ENCODE measurements around the gene ALDH5A1. TPM values are rescaled to one million over a fixed set of nuclear protein-coding genes. Genes with fewer than 3 reads are reported as not detected.

The ALDH5A1 gene
- total RNA-seq, 1 donor from 2014 or later, result 3.7 TPM

- H3K4me3 ChIP-seq (ENCODE audit: insufficient read depth, low read depth, low read length), result no peak overlapping the region
- H3K36me3 ChIP-seq (ENCODE audit: insufficient read depth, low read length), result no peaks in the 10 kb centered on the region
- H3K9ac ChIP-seq (ENCODE audit: low read length), result no peak overlapping the region
- Mint-ChIP-seq H3K27ac (ENCODE audit: unreplicated experiment) (no peak overlapping the region), H3K4me1 (ENCODE audit: low read depth, unreplicated experiment) (peaks cover 5% of the 10 kb centered on the region), H3K27me3 (ENCODE audit: low read depth, unreplicated experiment) (no peaks in the 10 kb centered on the region), H3K9me3 (ENCODE audit: unreplicated experiment) (no peaks in the 10 kb centered on the region), H3K4me3 (ENCODE audit: unreplicated experiment) (no peak overlapping the region), H3K36me3 (ENCODE audit: low read depth, unreplicated experiment) (peaks cover 4% of the 10 kb centered on the region)
- no peaks in the 10 kb centered on the region for H3K9me3 ChIP-seq (ENCODE audit: insufficient read depth, low read depth, low read length)
- H2AFZ ChIP-seq (ENCODE audit: low read depth, low read length), result no peak overlapping the region
- H3K79me2 ChIP-seq (ENCODE audit: insufficient read depth, low read length), result no peaks in the 10 kb centered on the region
- H3K27ac ChIP-seq (ENCODE audit: low read depth, low read length), result no peak overlapping the region
- no peak for FAIRE-seq
- H4K20me1 ChIP-seq (ENCODE audit: insufficient read depth, low read length), result no peaks in the 10 kb centered on the region
- H3K27me3 ChIP-seq (ENCODE audit: insufficient read depth, low read length), result no peaks in the 10 kb centered on the region
- H3K4me2 ChIP-seq (ENCODE audit: low read length), result no peak overlapping the region
- no peak for DNase-seq (ENCODE audit: low read depth)
- H3K4me1 ChIP-seq (ENCODE audit: insufficient read depth, low read length), result no peaks in the 10 kb centered on the region
- TF ChIP-seq CTCF (IDR thresholded peaks at IDR 0.05; ENCODE audit: insufficient read depth, low read depth, low read length), result no peak
- TF ChIP-seq EZH2 (IDR thresholded peaks at IDR 0.05; ENCODE audit: insufficient read depth, low read length), result no peak
Measured at GRCh38 chr6:24504287-24504648, 9.5 kb downstream of the ALDH5A1 start.

GRCh38 chr6:24504649-24505586 is 10.1 kb downstream of the ALDH5A1 start:
- no peak overlapping the region for H3K4me2 ChIP-seq (ENCODE audit: low read length)
- FAIRE-seq (no peak), DNase-seq (ENCODE audit: low read depth) (peak; percentile 8)
- H2AFZ ChIP-seq (ENCODE audit: low read depth, low read length), result no peak overlapping the region
- no peak overlapping the region for H3K4me3 ChIP-seq (ENCODE audit: insufficient read depth, low read depth, low read length)
- Mint-ChIP-seq H3K27ac (ENCODE audit: unreplicated experiment) (no peak overlapping the region), H3K36me3 (ENCODE audit: low read depth, unreplicated experiment) (peaks cover 4% of the 10 kb centered on the region), H3K4me3 (ENCODE audit: unreplicated experiment) (no peak overlapping the region), H3K27me3 (ENCODE audit: low read depth, unreplicated experiment) (no peaks in the 10 kb centered on the region), H3K9me3 (ENCODE audit: unreplicated experiment) (no peaks in the 10 kb centered on the region), H3K4me1 (ENCODE audit: low read depth, unreplicated experiment) (peaks cover 5% of the 10 kb centered on the region)
- H3K36me3 ChIP-seq (ENCODE audit: insufficient read depth, low read length), result no peaks in the 10 kb centered on the region
- no peak for TF ChIP-seq CTCF (IDR thresholded peaks at IDR 0.05; ENCODE audit: insufficient read depth, low read depth, low read length)
- no peak for TF ChIP-seq EZH2 (IDR thresholded peaks at IDR 0.05; ENCODE audit: insufficient read depth, low read length)
- no peaks in the 10 kb centered on the region for H3K27me3 ChIP-seq (ENCODE audit: insufficient read depth, low read length)
- H3K79me2 ChIP-seq (ENCODE audit: insufficient read depth, low read length), result no peaks in the 10 kb centered on the region
- no peaks in the 10 kb centered on the region for H3K9me3 ChIP-seq (ENCODE audit: insufficient read depth, low read depth, low read length)
- H4K20me1 ChIP-seq (ENCODE audit: insufficient read depth, low read length), result no peaks in the 10 kb centered on the region
- H3K27ac ChIP-seq (ENCODE audit: low read depth, low read length), result no peak overlapping the region
- H3K4me1 ChIP-seq (ENCODE audit: insufficient read depth, low read length), result no peaks in the 10 kb centered on the region
- H3K9ac ChIP-seq (ENCODE audit: low read length), result no peak overlapping the region

Data from astrocyte (in vitro differentiated cells and primary cell).